Stimulated activated CD8-positive, alpha-beta memory T cell treated with anti-CD3 and anti-CD28 coated beads, Interleukin-4, amount 100 ng/mL, for 48 hours (primary cell): ENCODE data around the gene RNF138.
"Not testable (repeated sequence)": the region's sequence is repeated elsewhere in the genome, so short reads cannot be mapped to it uniquely, and the experiment has no call there.

Source experiments
- DNase-seq: peaks from one replicate; pipeline ENCODE4 v3.0.0-alpha.2; 2020

The RNF138 gene, protein sequence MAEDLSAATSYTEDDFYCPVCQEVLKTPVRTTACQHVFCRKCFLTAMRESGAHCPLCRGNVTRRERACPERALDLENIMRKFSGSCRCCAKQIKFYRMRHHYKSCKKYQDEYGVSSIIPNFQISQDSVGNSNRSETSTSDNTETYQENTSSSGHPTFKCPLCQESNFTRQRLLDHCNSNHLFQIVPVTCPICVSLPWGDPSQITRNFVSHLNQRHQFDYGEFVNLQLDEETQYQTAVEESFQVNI

DNA sequence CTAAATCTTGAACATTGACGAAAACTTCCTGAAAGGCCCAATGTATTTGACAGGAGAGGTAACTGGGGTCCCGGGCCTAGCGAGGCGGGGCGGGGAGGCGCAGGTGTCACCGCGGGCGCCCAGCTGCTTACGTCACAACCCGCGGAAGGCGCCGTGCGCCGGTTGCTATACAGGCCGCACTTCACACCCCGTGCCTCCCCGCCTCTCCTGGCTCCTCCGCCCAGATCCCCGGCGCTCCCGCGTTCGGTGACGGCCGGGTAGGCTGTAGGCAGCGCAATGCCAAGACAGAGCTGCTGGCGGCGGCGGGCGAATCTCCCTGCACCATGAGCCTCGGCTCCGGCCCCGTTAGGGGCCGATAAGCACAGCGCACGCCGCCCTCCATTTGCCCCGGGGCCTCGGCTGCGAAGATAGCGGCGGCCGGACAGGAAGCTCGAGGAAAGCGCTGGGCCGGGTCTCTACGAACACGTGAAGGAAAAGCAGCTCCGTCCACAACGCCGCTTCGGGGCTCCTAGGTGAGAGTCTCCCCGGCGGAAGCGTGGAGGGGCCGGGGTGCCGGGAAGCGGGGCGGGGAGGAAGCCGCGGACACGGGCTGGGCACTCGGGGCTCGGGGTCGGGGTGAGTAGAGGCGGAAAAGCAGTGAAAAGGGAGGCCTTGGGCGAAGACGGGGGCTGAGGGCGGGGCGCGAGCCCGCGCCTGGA, at the start of gene RNF138:
RNF138 (plus strand) TSS at position 151 of the 698 bp plus-strand sequence. CDS start 903 bp downstream, outside the sequence.
- DNase-seq, result peak; percentile 91

DNA sequence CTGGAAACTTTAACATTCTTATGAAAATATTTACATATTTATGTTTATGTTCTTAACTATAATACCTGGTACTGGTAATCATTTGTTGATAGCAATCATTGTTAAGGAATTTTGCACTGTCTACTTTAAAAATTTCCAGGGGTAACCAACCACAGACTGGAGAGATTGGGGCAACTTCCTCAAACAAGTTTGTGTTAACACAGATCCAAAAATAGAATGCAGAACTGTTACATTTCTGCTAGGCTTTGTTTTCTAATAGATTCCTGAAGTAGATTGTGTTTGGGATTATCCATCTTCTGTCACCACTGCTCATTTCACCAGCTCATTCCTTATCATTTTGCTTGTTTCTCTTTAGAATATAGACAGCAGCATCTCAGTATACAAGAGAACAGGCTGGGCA, 49.3 kb upstream of the RNF138 start:
- no peak for DNase-seq

DNA sequence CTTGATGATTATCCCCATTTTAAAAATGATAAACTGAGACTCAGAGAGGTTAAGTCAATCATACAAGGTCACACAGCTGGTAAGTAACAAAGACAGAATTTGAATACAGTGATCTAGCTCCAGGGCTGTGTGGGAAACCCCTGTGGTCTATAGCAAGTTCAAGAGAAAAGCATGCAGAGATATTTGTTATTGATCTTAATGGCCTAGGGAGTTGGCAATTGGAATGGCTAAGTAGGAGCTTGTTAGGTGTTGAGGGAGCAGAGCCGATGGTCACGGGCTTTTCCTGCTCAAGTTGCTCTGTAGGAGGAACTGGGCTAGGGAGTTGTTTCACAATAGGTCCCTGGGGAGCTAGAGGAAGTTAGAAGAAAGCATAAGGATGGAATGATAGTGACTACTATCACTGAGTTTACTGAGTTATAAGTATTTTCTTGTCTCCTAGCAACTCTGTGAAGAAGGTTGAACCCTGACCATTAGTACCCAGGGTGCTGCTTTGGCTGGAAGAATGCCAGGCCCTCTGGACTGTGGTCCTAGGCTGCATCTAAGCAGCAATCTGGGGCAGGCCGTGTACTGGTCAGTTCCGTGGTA, 43.1 kb upstream of the RNF138 start:
- peak; percentile 42 for DNase-seq

DNA sequence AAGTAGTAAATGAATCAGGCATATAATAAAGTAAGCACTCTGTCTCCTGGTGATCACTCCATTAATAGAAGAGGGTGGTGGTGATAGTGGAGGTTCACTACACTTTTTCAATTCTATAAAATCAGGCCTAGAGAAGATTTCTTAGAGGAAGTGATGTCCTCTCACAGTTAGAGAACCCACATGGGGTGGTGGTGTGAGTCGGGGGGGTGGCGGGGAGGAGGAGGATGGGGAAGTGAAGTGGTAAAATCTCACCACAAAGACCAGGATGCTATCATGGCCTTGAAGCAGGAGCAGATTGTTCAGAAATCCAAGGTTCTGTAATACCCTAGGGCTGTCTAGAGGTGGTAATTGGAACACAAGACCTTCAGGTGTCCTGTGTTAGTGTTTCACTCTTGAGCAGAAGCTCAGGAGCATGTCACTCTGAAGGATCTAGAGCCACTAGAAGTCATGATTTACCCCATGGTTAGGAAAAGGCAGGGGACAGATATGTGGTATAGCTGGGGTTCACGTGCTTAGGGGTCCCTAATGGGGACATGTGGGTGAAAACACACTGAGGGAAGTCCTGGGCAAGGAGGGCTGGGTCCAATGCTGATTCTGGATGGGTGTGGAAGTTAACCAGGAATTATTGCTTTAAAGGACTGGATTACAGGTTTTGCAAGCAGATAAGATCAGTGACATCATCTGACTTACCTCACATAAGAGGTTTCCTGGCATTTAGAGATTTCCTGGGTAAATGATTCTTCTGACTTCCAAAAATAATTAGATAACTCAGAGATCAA, 42.1 kb upstream of the RNF138 start:
- peak; percentile 67 for DNase-seq

DNA sequence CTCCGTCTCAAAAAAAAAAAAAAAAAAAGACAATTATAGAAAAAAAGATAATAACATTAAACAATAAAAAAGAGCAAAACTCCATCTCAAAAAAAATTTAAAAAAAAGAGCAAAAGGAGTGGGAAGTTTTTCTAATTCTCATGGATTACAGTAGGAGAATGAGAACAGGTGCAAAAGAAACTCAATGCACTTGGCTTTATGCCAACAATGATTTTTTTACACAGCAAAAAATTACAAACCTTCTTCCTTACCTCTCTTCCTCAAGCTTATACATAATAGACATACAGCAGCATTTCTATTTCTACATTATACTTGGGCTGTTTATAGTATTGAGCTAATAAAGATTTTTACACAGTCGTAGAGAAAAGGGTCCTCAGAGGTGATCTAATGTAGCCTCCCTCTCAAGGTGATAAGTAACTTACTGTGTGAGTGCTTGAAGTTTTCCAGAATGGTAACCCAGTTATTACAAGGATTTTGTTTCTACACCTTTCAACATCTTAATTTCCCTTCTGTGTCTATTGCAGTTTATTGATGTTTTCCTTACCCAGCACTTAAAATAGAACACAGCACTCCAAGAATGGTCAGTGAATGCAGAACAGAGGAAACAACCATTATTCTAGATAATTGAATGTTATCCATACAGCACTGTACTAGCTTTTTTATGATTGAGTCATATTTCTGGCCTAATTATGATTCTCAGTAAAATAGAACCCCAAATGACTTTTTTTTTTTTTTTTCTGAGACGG, 34.9 kb upstream of the RNF138 start:
- DNase-seq, result no peak

DNA sequence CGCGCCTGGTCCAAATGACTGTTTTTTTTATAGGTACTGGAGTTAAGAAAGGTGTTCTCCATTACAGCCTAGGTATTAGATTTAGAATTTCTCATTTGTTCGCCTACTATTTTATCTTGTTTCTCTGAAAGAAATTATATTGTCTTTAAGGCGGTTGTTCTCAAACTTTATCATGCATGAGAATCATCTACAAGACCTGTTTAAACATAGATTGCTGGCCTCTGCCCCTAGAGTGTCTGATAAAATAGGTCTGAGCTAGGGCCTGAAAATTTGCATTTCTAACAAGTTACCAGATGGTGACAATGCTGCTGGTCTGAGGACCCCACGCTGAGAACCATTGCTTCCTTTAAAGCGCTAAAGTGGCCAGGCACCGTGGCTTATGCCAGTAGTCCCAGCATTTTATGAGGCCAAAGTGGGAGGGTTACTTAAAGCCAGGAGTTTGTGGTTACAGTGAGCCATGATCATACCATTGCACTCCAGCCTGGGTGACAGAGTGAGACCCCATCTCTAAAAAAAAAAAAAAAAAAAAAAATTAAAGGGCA, 34.0 kb upstream of the RNF138 start:
- DNase-seq, result no peak

DNA sequence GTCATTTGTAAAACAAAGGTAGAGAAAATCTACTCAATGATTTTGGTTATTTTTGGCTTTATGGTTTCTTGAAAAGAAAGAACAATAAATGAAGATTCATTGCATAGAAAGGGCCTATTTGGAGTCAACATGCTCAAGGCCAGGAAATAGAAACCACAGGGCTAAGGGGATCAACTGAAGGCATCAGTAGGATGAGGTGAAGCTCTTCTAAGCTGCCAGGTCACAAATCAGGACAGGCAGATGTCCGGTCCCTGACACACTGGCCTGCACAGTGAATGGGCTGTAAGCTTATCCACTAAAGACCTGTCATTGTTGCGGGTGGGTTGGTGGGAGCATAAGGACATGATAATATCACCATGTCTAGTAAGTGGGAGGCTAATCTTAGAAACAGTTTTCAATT, 31.6 kb upstream of the RNF138 start:
- no peak for DNase-seq

DNA sequence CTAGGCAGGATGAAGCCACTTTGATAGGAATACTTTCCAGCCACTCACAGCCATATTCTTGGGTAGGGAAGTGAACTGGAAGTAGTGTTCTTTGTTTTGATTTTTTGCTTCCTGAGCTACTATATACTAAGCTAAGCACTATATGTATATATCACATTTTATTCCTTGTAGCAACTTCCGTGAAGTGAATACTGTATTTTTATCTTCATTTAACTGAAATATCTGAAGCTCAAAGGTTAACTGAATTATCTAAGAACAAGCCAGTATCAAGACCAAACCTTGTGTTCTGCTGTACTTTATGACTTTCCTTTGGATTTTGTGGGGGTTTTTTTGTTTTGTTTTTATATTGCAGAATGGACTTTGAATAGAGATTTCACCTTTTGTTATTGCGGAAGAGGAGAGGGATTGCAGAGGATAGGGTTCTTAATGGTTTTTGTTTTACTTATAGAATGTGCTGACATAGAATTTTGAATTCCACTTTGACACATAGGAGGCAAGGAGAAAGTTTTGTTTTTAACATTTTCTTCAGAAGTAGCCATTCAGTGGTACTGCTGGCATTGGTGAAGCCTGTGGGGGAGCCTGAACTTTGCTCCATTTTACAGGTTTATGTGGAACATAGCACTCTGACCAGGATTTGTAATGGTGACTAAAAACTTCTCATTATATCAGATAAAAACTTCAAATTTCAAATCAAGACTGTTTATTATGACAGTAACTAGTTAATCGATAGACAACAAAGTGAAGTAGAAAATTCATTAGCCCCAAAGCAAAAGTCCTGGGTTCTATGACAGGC, 24.1 kb upstream of the RNF138 start:
- DNase-seq, result no peak

DNA sequence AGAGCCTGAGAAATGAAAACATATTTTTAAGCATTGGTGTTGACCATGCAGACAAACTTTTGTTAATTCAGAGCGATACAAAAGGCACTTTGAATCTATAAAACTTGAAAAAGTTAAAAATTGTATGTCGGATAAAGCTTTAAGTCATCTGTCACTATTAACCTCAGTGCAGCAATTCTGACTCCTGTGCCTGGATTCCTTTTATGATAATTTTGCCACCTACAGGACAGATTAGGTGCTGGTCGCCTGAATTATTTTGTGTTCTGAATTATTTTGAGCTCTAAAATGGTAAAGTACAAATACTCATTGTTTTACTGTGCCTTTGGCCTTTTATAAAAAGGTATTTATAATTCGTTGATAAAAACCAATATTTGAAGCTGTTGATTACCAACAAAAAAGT, 19.4 kb upstream of the RNF138 start:
- no peak for DNase-seq

DNA sequence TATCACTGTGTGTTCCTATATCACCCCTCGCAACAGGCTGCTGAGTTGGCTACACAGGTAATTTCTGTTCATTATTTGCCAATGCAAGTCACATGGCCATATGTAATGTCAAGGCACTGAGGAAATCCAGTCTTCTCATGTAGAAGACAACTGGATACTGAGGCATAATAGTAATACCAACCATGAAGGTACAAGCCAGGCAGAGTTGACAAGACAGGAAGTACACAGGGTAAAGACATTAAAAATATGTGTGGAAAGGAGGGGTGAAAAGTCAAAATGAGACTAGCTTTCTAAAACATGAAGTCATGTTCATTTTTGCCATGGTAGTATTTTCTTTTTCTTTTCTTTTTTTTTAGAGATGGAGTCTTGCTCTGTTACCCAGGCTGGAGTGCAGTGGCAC, 17.5 kb upstream of the RNF138 start:
- DNase-seq, result no peak

DNA sequence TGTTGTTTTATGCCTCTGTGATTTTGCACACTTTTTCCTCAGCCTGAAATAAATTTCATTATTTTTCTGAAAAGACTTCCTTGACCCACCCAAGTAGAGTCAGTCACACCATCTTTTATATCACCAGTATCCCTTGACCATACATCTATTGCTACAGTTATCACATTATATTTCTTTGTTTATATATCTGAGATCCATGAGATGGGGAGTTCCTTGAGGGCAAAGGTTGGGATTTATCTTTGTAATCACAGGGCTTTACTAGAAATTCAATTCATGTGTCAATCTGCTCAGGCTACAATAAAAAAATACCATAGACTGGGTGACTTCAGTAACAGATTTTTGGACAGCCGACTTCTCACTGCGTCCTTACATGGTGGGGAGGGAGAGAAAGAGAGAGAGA, 12.8 kb upstream of the RNF138 start:
- DNase-seq, result no peak

DNA sequence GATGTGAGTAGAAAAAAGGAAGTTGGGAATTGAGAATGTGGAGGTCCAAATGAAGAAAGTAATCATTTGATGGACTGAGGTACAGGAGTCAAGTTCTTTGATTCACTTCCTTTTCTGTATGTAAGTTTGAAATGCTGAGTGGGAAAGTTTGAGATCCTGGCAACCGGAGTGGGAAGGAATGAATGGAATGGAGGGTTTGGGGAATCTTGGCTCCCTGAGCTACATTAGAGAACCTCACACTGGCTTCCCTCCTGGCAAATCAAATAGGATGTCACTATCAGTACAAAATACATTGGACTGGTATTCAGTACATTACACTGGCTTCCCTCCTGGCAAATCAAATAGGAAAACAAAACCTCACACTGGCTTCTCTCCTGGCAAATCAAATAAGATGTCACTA, 9.8 kb upstream of the RNF138 start:
- no peak for DNase-seq

DNA sequence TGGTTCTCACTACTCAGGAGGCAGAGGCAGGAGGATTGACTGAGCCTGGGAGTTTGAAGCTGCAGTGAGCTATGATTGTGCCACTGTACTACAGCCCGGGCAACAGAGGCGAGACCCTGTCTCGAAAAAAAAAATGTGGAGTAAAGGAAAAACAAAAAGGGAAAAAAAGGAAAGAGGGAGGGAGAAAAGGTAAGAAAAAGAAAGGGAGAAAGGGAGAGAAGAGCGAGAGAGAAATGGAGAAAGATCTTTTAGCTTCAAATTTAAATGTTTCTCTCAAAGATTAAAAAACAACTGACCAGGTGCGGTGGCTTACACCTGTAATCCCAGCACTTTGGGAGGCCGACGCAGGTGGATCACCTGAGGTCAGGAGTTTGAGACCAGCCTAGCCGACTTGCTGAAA, 7.9 kb upstream of the RNF138 start:
- no peak for DNase-seq

DNA sequence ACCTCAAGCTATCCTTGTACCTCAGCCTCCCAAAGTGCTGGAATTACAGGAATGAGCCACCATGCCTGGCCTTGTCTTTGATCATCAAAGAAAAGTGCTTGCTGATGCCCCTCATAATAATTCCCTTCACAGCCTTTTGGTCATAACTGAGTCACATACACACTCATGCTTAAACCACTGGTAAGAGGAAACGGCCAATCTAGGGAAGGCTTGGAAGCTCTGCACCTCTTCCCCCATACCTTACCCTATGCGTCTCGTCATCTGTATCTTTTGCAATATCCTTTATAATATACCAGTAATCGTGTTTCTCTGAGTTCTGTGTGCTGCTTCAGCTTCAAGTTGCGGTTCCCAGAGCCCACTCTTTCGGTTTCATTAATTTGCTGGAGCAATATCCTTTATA, 4.8 kb upstream of the RNF138 start:
- DNase-seq, result no peak

DNA sequence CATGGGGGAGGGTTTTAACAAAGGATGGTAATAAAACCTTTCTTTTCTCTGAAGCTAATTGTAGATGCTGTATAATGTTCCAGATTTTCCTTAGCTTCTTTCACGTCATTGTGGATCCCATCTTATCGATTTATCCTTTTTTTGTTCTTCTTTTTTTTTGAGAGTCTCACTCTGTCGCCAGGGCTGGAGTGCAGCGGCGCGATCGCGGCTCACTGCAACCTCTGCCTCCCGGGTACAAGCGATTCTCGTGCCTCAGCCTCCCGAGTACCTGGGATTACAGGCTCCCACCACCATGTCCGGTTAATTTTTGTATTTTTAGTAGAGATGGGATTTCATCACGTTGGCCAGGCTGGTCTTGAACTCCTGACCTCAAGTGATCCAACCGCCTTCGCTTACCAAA, 843 bp upstream of the RNF138 start:
- DNase-seq, result not testable (repeated sequence)

DNA sequence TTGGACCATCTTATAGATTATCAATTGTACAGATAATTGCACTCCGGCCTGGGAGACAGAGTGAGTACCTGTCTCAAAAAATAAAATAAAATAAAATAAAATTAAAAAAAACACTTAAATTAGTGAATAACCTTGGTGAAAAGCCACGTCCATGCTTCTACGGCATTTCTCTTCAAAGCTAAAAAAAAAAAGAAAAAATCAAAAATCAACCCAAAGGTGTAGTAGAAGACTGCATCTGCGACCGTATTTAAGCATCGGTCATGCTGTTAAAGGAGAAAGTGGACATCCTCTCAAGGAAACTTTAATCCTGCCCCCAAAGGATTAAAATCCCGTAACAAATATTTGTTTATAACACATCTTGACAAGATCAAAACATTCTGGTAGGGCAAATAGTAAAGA, 350 bp upstream of the RNF138 start:
- no peak for DNase-seq

DNA sequence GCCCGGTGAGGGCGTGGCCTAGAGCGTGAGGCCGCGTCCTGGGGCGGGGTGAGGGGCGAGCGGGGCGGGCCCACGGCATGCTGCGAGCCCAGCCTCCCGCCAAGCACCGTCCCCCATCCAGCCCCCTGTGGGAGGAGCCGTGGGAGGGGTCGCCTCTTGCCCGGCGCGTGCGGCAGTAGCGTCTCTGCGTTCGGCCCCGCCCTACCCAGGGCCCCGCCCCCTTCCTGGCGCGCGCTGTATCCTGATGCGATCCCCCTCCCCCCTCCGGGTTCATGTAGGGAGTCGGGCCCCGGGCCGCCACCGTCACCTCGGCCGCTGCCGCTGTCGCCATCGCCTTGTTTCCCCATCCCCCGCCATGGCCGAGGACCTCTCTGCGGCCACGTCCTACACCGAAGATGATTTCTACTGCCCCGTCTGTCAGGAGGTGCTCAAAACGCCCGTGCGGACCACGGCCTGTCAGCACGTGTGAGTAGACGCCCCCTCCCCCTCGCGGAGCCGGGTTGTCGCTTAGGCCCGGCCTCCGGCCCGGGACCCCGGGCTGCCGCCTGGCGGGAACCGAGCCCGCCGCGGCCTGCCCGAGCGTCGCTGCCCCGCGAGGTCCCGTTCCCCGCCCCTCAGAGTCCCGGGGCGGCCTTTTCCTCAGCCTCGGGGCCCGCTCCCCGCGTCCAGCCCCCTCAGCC, 888 bp downstream of the RNF138 start:
- peak; percentile 100 for DNase-seq

DNA sequence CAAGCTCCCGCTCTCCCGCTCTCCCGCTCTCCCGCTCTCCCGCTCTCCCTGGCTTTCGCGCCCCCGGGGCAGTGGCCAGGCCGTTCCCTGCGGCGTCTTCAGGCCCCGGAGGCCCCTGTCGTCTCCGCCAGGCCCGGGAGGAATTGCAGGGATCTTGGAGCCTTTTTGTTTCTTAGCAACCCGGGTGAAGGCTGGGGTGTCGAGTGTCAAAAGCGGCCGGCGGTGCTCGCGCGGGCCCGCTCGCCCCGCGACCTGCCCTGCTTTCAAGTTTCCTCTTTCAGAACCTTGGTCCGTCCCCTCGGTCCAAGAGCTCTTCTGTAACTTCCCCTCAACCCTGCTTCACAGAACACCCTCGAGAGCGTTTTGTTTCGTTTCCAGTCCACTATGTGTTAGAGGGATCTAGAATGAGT, 1.4 kb downstream of the RNF138 start:
- DNase-seq, result peak; percentile 50

DNA sequence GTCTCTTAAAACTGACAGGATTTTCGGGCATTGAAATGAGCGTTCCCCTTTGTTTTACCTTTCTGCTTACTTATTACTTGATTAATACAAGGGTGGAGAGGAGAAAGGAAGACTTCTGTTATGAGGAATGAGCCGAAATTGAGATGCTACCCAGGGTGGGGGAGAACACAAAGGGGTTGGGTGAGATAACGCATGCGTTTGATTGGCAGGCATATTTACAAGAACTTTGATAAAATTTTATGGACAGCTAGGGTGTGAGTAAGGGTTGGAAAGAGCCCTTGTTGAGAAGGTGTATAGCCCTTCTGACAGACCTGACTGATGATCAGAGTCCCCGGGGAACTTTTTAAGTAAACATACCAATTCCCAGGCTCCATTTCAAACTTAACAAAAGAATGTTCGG, 1.8 kb downstream of the RNF138 start:
- no peak for DNase-seq

DNA sequence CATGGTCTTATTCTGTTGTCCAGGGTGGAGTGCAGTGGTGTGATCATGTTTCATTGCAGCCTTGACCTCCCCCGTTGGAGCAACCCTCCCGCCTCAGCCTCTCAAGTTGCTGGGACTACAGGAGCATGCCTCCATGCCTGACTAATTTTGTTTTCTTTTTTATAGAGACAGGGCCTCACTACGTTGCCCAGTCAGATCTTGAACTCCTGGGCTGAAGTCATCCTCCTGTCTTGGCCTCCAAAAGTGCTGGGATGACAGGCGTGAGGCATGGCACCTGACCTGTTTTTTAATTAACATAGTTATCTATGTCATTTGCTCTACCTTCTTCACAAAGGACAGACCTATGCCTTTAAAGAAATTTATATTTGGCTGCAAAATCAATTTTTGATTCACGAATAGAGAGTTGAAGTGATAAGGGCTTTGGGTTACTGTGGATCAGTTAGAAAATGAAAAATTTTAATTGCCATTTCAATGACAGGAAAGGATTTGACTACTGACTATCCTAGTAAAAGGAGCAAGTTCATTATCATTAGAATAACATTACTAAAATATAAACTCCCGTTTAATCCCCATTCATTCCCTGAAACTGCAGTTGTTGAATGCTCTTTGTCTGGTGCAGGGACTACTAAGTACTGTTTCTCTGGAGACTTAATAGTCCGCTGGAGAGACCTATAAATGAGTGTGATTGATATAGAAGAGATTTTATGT, 3.7 kb downstream of the RNF138 start:
- no peak for DNase-seq

DNA sequence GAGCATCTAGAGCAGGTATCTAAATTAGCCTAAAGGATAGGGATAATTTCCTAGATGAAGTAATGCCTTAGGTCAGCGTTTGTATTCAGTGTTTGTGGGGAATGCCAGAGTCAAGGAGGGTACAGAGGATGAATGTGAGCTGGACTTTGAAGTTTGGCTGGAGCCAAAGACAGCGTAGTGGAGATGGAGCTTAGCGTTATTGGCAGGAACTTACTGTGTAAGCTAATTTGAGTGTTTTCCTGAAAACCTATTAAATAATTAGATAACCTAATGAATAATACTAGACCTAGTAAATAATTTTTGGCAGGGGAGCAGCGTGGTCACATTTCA, 4.2 kb downstream of the RNF138 start:
- DNase-seq, result no peak
